DOHH2 (cell line): ENCODE measurements around the gene CCDC154.

ENCODE experiments used
- H3F3A ChIP-seq: fragments of 200-600 bp; sonication (generic), shearing (Covaris generic); 2 replicates; pipeline ENCODE4 v1.6.0; 2016; ENCODE audit warnings: antibody characterized with exemption, mild to moderate bottlenecking; ENCODE audit not compliant: control insufficient read depth, insufficient read depth
- H3K27ac ChIP-seq: fragments of 200-600 bp; sonication (generic); 2 replicates; pipeline ENCODE4 v1.5.1; 2014; ENCODE audit warnings: low read depth, mild to moderate bottlenecking, low read length, moderate library complexity
- H3K27me3 ChIP-seq: fragments of 200-600 bp; sonication (generic); 2 replicates; pipeline ENCODE4 v1.6.1; 2014; ENCODE audit warnings: mild to moderate bottlenecking, low read length, mixed read lengths; ENCODE audit not compliant: control insufficient read depth
- H3K36me3 ChIP-seq: fragments of 200-600 bp; sonication (generic); 2 replicates; pipeline ENCODE4 v1.6.1; 2014; ENCODE audit warnings: mild to moderate bottlenecking, low read length, moderate library complexity, mixed read lengths; ENCODE audit not compliant: control insufficient read depth
- H3K4me1 ChIP-seq: fragments of 200-600 bp; sonication (generic); 2 replicates; pipeline ENCODE4 v1.6.1; 2014; ENCODE audit warnings: mild to moderate bottlenecking, low read length, mixed read lengths; ENCODE audit not compliant: control insufficient read depth
- H3K4me2 ChIP-seq: fragments of 200-600 bp; sonication (generic); 2 replicates; pipeline ENCODE4 v1.6.0; 2014; ENCODE audit warnings: mild to moderate bottlenecking, low read length, moderate library complexity
- H3K4me3 ChIP-seq: fragments of 200-600 bp; sonication (generic); 2 replicates; pipeline ENCODE4 v1.5.1; 2014; ENCODE audit warnings: mild to moderate bottlenecking, low read length, mixed read lengths
- H3K79me2 ChIP-seq: fragments of 200-600 bp; sonication (generic); 2 replicates; pipeline ENCODE4 v1.6.1; 2014; ENCODE audit warnings: mild to moderate bottlenecking, low read length, mixed read lengths; ENCODE audit not compliant: control insufficient read depth
- H3K9me2 ChIP-seq: fragments of 200-600 bp; sonication (generic); replicated peaks from 2 replicates; pipeline ENCODE4 v1.6.1; 2014; ENCODE audit warnings: mild to moderate bottlenecking, low read length, mixed read lengths; ENCODE audit not compliant: control insufficient read depth
- H3K9me3 ChIP-seq: fragments of 200-600 bp; sonication (generic); 2 replicates; pipeline ENCODE4 v1.6.1; 2014; ENCODE audit warnings: antibody characterized with exemption, low read length, mixed read lengths; ENCODE audit not compliant: control insufficient read depth, insufficient read depth
- H4K20me1 ChIP-seq: fragments of 200-600 bp; sonication (generic); 2 replicates; pipeline ENCODE4 v1.6.0; 2014; ENCODE audit warnings: low read depth, mild to moderate bottlenecking, antibody characterized with exemption, low read length, moderate library complexity; ENCODE audit not compliant: control insufficient read depth, insufficient read depth
- CTCF ChIP-seq: fragments of 200-600 bp; sonication (generic); IDR thresholded peaks from one replicate; pipeline ENCODE4 v1.5.1; 2014; ENCODE audit warnings: antibody characterized with exemption, mild to moderate bottlenecking, low read depth, low read length; ENCODE audit not compliant: poor library complexity, severe bottlenecking
- EZH2phosphoT487 ChIP-seq: fragments of 200-600 bp; sonication (generic); IDR thresholded peaks from 2 replicates; pipeline ENCODE4 v1.6.1; 2017; ENCODE audit warnings: borderline replicate concordance, mild to moderate bottlenecking, antibody characterized with exemption, low read length, moderate library complexity, mixed read lengths

CCDC154 gene

GRCh38 chr16:1452530-1452929 lies 8.2 kb upstream of the CCDC154 start:
- H3K27me3 ChIP-seq, result no peaks in the 10 kb centered on the region
- no peak overlapping the region for H3K27ac ChIP-seq
- H3F3A ChIP-seq, result no peaks in the 10 kb centered on the region
- no peaks in the 10 kb centered on the region for H3K79me2 ChIP-seq
- TF ChIP-seq CTCF (no peak), EZH2phosphoT487 (no peak)
- no peaks in the 10 kb centered on the region for H4K20me1 ChIP-seq
- H3K9me2 ChIP-seq, result no peaks in the 10 kb centered on the region
- H3K36me3 ChIP-seq, result peaks cover 24% of the 10 kb centered on the region
- H3K4me1 ChIP-seq, result no peaks in the 10 kb centered on the region
- H3K4me3 ChIP-seq, result no peak overlapping the region
- H3K4me2 ChIP-seq, result no peak overlapping the region
- H3K9me3 ChIP-seq, result no peaks in the 10 kb centered on the region

- no peak for TF ChIP-seq EZH2phosphoT487
- no peak for TF ChIP-seq CTCF
- Histone ChIP-seq H3K36me3 (peaks cover 24% of the 10 kb centered on the region), H4K20me1 (no peaks in the 10 kb centered on the region), H3K9me3 (no peaks in the 10 kb centered on the region), H3F3A (no peaks in the 10 kb centered on the region), H3K79me2 (no peaks in the 10 kb centered on the region), H3K4me3 (no peak overlapping the region), H3K27me3 (no peaks in the 10 kb centered on the region), H3K9me2 (no peaks in the 10 kb centered on the region), H3K27ac (no peak overlapping the region), H3K4me1 (no peaks in the 10 kb centered on the region), H3K4me2 (no peak overlapping the region)
Observed at GRCh38 chr16:1451702-1452392, 7.5 kb upstream of the CCDC154 start.

GRCh38 chr16:1450841-1451240 lies 6.5 kb upstream of the CCDC154 start:
- no peak overlapping the region for H3K4me3 ChIP-seq
- no peak overlapping the region for H3K4me2 ChIP-seq
- no peaks in the 10 kb centered on the region for H3K79me2 ChIP-seq
- no peaks in the 10 kb centered on the region for H3K4me1 ChIP-seq
- H3K9me3 ChIP-seq, result no peaks in the 10 kb centered on the region
- H3K27me3 ChIP-seq, result no peaks in the 10 kb centered on the region
- no peaks in the 10 kb centered on the region for H3F3A ChIP-seq
- peaks cover 24% of the 10 kb centered on the region for H3K36me3 ChIP-seq
- no peaks in the 10 kb centered on the region for H3K9me2 ChIP-seq
- TF ChIP-seq CTCF, result no peak
- no peak for TF ChIP-seq EZH2phosphoT487
- H4K20me1 ChIP-seq, result no peaks in the 10 kb centered on the region
- no peak overlapping the region for H3K27ac ChIP-seq
